GM19043 (cell line): ENCODE data around the gene UTP14C.
"Not testable (repeated sequence)": the region's sequence is repeated elsewhere in the genome, so short reads cannot be mapped to it uniquely, and the experiment has no call there.

ENCODE experiments used
- ATAC-seq: cut with Tn5 transposase; IDR thresholded peaks from one replicate; pipeline ENCODE4 v1.9.1; 2021; ENCODE audit warnings: low read depth; ENCODE audit not compliant: unreplicated experiment

Gene UTP14C

DNA sequence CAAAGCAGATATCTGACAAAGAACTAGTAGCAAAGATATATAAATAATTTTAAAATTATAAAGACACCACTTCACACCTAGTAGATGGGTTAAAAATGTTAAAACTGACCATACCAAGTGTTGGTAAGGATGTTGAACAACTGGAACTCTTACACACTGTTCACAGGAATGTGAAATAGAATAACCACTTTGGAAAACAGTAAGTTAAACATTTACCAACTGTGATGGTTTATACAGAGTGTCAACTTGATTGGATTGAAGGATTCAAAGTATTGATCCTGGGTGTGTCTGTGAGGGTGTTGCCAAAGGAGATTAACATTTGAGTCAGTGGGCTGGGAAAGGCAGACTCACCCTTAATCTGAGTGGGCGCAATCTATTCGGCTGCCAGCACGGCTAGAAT is 19.2 kb downstream of the UTP14C start:
- no peak for ATAC-seq

DNA sequence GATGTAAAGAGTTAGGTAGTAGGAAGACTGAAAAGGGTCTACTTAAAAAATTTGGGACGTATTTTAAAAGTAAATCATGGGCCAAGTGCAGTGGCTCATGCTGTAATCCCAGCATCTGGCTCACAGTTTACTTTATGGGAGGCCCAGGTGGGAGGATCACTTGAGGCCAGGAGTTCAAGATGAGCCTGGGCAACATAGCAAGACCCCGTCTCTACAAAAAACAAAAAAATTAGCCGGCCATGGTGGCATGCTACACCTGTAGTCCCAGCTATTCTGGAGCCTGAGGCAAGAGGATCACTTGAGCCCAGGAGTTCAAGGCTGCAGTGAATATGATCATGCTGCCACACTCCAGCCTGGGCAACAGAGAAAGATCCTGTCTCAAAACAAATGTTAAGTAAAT is 23.0 kb downstream of the UTP14C start:
- no peak for ATAC-seq

DNA sequence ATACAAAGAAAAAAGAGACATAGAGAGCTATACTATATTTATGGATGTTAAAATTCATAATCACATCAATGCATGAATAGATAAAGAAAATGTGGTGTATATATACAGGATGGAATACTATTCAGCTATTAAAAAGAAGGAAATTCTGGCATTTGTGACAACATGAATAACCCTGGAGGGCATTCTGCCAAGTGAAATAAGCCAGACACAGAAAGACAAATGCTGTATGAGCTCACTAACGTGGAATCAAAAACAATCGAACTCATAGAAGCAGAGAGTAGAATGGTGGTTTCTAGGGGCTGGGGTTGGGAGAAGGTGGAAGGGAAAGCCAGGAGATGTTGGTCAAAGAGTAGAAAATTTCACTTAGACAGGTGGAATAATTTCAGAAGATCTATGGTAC is 24.0 kb downstream of the UTP14C start:
- no peak for ATAC-seq

DNA sequence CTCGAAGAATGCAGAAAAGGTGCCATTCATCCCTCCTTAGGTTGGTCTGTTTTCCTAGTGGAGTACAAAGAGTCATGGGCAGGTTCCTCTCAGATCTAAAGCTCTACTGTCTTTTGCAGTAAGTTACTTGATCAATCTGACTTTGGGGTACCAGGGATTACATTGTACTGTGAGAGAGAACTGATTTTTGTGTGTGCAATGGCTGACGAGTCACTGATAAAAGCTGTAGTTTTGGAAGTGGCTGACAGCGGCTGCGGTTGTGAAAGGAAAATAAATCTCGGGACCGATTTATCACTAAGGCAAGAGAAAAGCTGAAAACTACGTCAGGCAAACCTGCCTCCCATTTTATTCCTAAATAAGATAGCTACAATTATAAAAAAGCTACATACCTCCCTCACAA is 26.9 kb downstream of the UTP14C start:
- ATAC-seq, result no peak

GRCh38 chr13:52053460-52053859 is 29.0 kb downstream of the UTP14C start:
- no peak for ATAC-seq

DNA sequence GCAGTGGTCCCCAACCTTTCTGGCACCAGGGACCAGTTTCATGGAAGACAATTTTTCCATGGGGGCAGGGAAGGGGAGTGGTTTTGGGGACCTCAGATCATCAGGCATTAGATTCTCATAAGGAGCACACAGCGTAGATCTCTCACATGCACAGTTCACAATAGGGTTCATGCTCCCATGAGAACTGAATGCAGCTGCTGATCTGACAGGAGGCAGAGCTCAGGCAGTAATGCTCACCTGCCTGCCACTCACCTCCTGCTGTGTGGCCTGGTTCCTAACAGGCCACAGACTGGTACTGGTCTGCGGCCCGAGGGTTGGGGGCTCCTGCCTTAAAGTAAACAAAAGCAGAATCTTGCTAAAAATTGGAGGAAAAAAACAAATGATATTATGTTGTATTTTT is 36.6 kb downstream of the UTP14C start:
- not testable (repeated sequence) for ATAC-seq

GRCh38 chr13:52061587-52061986 is 37.1 kb downstream of the UTP14C start:
- ATAC-seq, result no peak

GRCh38 chr13:52067237-52067636 is 42.7 kb downstream of the UTP14C start:
- ATAC-seq, result no peak

- no peak for ATAC-seq
These were observed 46.5 kb downstream of the UTP14C start for GRCh38 chr13:52070929-52071523.
